IMR-90 (cell line): ENCODE results near the gene TELO2.

Source experiments
- BHLHE40 ChIP-seq: fragments of 150-350 bp; IDR thresholded peaks from 2 replicates; pipeline ENCODE4 v1.6.1; 2016; ENCODE audit warnings: mild to moderate bottlenecking, low read depth, low read length
- CEBPB ChIP-seq: IDR thresholded peaks from 2 replicates; pipeline ENCODE4 v1.6.1; 2012; ENCODE audit warnings: low read depth, low read length, improper control_type of control experiment
- CHD1 ChIP-seq: IDR thresholded peaks from 2 replicates; pipeline ENCODE4 v1.6.1; 2012; ENCODE audit warnings: low read depth, low read length, improper control_type of control experiment
- FOS ChIP-seq: fragments of 150-350 bp; IDR thresholded peaks from 2 replicates; pipeline ENCODE4 v1.6.1; 2016; ENCODE audit warnings: low read depth, low read length
- MAZ ChIP-seq: IDR thresholded peaks from 2 replicates; pipeline ENCODE4 v1.6.1; 2012; ENCODE audit warnings: low read depth, mild to moderate bottlenecking, low read length, improper control_type of control experiment, moderate library complexity, borderline replicate concordance
- MXI1 ChIP-seq: IDR thresholded peaks from 2 replicates; pipeline ENCODE4 v1.6.1; 2012; ENCODE audit warnings: low read depth, mild to moderate bottlenecking, low read length, moderate library complexity, borderline replicate concordance
- POLR2A ChIP-seq: IDR thresholded peaks from 2 replicates; pipeline ENCODE4 v1.6.1; 2012; ENCODE audit warnings: mild to moderate bottlenecking, low read depth, low read length
- RAD21 ChIP-seq: IDR thresholded peaks from 2 replicates; pipeline ENCODE4 v1.6.1; 2012; ENCODE audit warnings: low read length, improper control_type of control experiment
- RCOR1 ChIP-seq: IDR thresholded peaks from 2 replicates; pipeline ENCODE4 v1.6.1; 2012; ENCODE audit warnings: mild to moderate bottlenecking, low read length, improper control_type of control experiment; ENCODE audit not compliant: insufficient replicate concordance
- RFX5 ChIP-seq: IDR thresholded peaks from 2 replicates; pipeline ENCODE4 v1.8.0; 2012; ENCODE audit warnings: low read depth, mild to moderate bottlenecking, low read length, moderate library complexity
- SMC3 ChIP-seq: fragments of 150-350 bp; IDR thresholded peaks from 2 replicates; pipeline ENCODE4 v1.6.1; 2016; ENCODE audit warnings: low read depth, mild to moderate bottlenecking, antibody characterized with exemption, low read length, moderate library complexity
- TF ChIP-seq, protein P1 (sequence below): conservative IDR thresholded peaks from 2 replicates; pipeline ENCODE4 v1.5.1; 2012; ENCODE audit warnings: mild to moderate bottlenecking, low read depth, low read length, improper control_type of control experiment
- TF ChIP-seq, protein P2 (sequence below): fragments of 150-350 bp; IDR thresholded peaks from 2 replicates; pipeline ENCODE4 v1.6.1; 2017; ENCODE audit warnings: mild to moderate bottlenecking, antibody characterized with exemption, low read length, low read depth

DNA sequence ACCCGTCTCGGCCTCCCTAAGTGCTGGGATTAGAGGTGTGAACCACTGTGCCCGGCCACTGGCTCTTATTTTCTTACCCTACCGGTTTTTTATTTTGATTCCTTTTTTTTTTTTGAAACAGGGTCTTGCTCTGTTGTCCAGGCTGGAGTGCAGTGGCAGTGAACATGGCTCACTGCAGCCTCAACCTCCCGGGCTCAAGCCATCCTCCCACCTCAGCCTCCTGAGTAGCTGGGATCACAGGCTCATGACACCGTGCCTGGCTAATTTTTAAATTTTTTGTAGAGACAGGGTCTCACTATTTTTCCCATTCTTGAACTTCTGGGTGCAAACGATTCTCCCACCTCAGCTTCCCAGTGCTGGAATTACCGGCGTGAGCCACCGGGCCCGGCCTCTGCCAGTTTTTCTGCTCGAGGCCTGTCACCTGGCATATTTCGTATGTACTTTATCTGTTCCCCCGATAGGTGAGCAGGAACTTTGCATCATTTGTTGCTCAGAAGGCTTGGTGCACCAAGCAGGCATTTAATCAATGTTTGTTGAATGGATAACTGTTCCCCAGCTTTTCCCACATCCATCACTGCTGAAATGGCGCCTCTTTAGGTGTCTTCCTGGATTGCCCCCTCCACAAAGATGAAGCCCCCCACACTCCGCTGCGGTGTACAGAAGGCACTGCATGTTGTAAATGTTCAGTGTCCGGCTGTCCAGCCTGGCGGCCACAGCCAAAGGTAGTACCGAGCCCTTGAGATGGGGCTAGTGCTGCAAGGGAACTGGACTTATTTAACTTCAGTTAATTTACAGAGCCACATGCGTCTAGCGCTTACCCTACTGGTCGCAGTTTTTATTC, 858 bp upstream of the TELO2 start:
- TF ChIP-seq, protein P1, sequence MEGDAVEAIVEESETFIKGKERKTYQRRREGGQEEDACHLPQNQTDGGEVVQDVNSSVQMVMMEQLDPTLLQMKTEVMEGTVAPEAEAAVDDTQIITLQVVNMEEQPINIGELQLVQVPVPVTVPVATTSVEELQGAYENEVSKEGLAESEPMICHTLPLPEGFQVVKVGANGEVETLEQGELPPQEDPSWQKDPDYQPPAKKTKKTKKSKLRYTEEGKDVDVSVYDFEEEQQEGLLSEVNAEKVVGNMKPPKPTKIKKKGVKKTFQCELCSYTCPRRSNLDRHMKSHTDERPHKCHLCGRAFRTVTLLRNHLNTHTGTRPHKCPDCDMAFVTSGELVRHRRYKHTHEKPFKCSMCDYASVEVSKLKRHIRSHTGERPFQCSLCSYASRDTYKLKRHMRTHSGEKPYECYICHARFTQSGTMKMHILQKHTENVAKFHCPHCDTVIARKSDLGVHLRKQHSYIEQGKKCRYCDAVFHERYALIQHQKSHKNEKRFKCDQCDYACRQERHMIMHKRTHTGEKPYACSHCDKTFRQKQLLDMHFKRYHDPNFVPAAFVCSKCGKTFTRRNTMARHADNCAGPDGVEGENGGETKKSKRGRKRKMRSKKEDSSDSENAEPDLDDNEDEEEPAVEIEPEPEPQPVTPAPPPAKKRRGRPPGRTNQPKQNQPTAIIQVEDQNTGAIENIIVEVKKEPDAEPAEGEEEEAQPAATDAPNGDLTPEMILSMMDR = no peak
- TF ChIP-seq RCOR1 (no peak), FOS (no peak), BHLHE40 (no peak), CEBPB (no peak), POLR2A (no peak), MAZ (no peak), MXI1 (no peak), RAD21 (no peak), SMC3 (no peak), RFX5 (no peak), CHD1 (no peak)
- TF ChIP-seq, protein P2, sequence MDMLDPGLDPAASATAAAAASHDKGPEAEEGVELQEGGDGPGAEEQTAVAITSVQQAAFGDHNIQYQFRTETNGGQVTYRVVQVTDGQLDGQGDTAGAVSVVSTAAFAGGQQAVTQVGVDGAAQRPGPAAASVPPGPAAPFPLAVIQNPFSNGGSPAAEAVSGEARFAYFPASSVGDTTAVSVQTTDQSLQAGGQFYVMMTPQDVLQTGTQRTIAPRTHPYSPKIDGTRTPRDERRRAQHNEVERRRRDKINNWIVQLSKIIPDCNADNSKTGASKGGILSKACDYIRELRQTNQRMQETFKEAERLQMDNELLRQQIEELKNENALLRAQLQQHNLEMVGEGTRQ = no peak
